Measurements from ENCODE around the gene ZNF768.

The ZNF768 gene

DNA sequence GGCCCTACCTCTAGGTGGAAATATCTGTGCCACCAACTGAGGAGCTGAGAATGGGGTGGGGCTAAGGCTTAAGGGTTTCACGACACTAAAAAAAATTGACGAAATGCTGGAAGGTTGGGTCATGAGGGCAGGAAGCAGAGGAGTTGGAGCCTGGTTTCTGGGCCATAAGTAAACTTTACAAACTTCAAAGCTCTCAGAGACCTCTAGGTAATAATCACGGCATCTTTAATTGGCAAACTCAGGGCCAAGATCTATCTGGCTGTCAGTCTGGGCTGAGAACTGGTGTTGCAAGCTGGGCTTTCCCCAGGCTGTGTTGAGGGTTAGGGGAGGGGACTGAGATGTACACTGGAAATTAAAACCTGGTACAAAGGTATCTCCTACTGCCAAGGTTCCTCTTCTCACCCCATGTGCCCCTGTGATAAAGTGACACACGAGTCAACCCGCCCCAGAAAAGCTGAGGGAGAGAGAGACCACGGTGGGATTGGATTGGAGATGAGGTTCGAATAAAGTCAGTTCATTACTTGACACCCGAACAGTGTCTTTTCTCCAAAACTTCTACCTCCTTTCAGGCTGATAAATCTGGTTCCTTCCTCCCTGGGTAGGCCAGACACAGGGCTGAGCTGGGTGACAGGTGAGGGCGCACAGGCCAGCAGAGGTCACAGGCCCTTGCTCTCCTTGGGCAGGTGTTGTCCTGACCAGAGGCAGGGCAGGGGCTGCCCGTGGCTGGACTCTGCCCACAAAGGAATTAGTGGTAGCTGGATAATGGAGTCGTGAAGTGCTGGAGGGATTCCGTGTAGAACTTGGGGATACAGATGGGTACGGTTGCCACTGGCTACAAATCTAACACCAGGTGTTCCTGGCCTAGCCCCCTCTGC is 4.0 kb upstream of the ZNF768 start:
- no peak for DNase-seq (ENCODE audit: low read depth)
- H3K4me3 ChIP-seq (ENCODE audit: control insufficient read depth, low read depth, low read length), result no peak overlapping the region
- TF ChIP-seq, protein P1, sequence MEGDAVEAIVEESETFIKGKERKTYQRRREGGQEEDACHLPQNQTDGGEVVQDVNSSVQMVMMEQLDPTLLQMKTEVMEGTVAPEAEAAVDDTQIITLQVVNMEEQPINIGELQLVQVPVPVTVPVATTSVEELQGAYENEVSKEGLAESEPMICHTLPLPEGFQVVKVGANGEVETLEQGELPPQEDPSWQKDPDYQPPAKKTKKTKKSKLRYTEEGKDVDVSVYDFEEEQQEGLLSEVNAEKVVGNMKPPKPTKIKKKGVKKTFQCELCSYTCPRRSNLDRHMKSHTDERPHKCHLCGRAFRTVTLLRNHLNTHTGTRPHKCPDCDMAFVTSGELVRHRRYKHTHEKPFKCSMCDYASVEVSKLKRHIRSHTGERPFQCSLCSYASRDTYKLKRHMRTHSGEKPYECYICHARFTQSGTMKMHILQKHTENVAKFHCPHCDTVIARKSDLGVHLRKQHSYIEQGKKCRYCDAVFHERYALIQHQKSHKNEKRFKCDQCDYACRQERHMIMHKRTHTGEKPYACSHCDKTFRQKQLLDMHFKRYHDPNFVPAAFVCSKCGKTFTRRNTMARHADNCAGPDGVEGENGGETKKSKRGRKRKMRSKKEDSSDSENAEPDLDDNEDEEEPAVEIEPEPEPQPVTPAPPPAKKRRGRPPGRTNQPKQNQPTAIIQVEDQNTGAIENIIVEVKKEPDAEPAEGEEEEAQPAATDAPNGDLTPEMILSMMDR (IDR thresholded peaks at IDR 0.05; ENCODE audit: control insufficient read depth, insufficient read depth, low read depth, low read length, missing control alignments), result no peak

DNA sequence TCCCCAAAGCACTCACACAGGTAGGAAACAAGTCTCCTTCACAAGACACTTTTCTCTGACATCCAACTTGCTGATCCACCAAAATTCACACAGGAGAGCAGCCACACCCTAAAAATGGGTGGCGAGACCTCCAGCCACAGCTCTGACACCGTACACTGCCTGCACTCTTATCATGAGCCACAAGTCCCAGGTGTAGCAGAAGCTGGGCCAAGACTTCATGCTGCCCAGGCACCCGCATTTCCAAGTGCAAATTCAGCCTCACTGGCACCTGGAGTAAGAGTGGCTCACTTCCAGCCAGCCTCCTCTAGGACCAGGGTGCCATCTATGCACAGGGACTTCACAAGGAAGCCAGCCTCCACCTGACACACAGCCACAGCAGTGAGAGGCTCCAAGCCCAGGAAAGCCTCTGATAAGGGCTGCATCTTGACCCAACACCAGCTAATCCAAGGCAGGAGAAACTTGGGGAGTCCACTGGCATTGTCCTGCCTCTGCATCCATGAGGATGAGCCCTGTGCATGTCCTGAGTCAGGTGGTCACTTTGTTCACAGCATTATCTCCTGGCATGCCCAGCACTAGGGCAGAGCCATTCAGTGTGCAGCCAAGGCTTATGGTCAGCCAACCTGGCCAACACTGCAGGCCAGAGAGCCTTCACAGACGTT is 2.6 kb upstream of the ZNF768 start:
- DNase-seq (ENCODE audit: low read depth), result no peak
- TF ChIP-seq, protein P1 (IDR thresholded peaks at IDR 0.05; ENCODE audit: control insufficient read depth, insufficient read depth, low read depth, low read length, missing control alignments), result no peak
- H3K4me3 ChIP-seq (ENCODE audit: control insufficient read depth, low read depth, low read length), result no peak overlapping the region

DNA sequence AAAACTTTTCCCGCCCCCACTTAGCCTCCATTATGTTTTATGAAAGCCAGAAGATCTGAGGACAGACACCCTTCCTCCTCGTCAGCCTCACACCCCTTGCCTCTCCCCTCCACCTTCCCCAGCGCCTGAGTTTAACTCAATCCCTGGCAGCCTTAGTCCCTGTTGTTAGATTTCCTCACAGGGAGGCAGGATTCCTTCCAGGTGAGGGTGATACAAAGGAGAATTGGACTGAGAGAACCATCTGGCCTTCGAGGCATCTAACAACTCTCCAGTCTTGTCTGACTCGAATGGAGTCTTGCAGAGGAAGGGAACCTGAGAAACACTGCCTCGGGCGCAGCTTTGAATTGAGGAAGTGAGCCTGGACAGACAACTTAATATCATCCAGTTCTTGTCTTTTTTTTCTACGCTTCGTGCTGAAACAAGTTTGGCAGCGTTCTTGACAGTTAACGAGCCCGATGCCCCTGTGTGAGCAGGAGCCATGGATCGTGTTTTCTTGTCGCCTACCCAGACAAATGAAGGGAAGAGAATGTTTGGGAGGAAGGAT is 1.3 kb upstream of the ZNF768 start:
- TF ChIP-seq, protein P1 (IDR thresholded peaks at IDR 0.05; ENCODE audit: control insufficient read depth, insufficient read depth, low read depth, low read length, missing control alignments), result no peak
- no peak for DNase-seq (ENCODE audit: low read depth)
- H3K4me3 ChIP-seq (ENCODE audit: control insufficient read depth, low read depth, low read length), result peak overlapping the region; percentile 15; the same call in 1 of the 2 replicates

DNA sequence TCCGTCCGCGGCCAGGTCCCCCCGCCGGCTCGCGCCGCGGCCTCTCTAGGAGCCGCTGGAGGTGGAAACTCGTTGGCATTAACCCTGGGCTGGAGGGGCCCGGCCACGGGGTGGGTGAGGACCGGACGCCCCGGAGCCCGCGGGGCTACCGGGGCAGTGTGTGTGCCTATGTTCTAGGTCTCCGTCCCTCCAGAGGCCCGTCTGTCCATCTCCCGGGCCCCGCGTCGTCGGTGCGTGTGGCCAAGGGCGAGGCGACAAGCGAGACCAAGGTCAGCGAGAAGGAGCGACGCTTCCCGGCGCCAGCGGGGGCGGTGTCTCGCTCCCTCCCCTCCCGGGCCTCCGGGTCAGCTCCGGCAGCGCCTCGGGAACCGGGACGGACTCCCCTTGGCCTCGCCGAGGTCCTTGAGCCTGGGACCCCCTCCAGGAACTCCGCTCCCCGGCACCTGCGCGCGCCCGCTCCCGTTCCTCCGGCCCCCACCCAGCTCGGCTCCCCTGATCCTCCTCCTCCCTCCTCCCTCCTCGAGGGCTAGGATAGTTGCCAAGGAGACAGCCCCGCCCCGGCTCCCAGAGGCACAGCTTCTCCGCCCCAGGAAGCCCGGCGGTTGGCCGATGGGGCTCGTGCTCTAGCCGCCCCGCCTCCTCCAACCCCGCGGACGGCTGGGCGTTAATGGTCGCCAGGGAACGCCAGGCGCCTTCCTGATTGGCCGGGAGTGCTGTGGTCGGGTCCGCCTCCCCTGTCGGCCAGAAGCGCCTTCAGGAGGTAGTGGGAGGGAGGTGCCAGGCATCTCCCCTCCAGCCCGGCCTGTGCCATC is 663 bp upstream of the ZNF768 start:
- H3K4me3 ChIP-seq (ENCODE audit: control insufficient read depth, low read depth, low read length), result peak overlapping the region; percentile 80
- TF ChIP-seq, protein P1 (IDR thresholded peaks at IDR 0.05; ENCODE audit: control insufficient read depth, insufficient read depth, low read depth, low read length, missing control alignments), result peak; percentile 25
- DNase-seq (ENCODE audit: low read depth), result peak; percentile 76

DNA sequence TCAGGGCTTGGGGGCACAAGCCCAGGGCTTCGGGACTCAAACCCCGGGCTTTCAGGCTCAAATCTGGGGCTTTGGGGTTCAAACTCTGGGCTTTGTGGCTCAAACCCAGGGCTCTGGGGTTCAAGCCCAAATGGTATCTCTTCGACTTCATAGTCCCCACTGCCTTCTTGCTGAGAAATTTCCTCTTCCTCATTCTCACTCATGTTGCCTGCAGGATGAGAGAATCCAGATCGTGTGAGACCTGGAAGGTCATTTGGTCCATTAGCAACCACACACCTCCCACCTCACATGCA is 576 bp downstream of the ZNF768 start:
- no peak for DNase-seq (ENCODE audit: low read depth)
- TF ChIP-seq, protein P1 (IDR thresholded peaks at IDR 0.05; ENCODE audit: control insufficient read depth, insufficient read depth, low read depth, low read length, missing control alignments), result no peak
- H3K4me3 ChIP-seq (ENCODE audit: control insufficient read depth, low read depth, low read length), result peak overlapping the region; percentile 80

All from AG09309 (cell line).